HG03097 (cell line): Measurements from ENCODE around the gene ATP1B3.
"Not testable (repeated sequence)": the region's sequence is repeated elsewhere in the genome, so short reads cannot be mapped to it uniquely, and the experiment has no call there.

Experiments
- ATAC-seq: cut with Tn5 transposase; IDR thresholded peaks from one replicate; pipeline ENCODE4 v1.9.1; 2021; ENCODE audit not compliant: unreplicated experiment, low FRiP score

ATP1B3 gene

DNA sequence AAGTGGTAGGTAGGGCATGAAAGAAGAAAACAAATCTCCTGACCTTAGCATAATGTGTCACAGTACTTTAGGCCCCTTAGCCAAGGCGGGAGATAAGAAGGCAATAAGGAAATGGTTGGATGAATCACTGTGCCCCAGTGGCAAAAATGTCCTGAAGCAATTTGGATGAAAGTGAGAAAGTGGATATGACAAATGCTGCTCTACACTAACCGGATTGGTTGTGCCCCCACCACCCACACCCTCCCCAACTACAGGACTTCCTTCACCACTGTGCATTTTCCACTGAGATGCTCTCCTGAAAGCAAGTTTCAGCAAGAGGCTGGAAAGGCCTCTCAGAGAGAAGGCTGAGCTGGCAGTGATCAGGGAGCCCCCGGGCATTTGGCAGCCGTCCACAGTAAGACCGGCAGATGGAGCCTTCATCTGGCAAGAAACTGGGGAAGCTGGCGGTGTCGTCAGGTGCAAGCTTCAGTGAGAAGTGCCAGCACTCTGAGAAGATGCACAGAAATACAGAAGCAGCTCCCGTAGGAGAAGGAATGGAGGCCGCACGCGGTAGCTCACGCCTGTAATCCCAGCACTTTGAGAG is 63.8 kb downstream of the ATP1B3 start:
- ATAC-seq, result no peak

DNA sequence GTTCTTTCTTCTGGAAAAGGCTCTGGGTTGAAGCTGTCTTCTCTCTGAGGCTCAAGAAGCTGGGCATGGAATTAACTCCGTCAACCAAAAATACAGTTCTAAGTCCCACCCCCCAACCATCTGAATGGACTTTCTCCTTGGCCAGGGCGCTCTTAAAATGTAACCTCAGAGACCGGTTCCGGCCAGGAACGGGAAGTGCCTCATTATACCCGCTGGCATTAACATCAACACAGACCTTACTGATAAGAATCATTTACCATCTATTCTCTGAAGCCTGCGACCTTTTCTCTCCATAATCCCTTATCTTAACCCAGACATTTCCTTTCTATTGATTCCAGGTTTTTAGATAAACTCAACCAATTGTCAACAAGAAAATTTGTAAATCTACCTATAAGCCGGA is 64.7 kb downstream of the ATP1B3 start:
- ATAC-seq, result no peak

DNA sequence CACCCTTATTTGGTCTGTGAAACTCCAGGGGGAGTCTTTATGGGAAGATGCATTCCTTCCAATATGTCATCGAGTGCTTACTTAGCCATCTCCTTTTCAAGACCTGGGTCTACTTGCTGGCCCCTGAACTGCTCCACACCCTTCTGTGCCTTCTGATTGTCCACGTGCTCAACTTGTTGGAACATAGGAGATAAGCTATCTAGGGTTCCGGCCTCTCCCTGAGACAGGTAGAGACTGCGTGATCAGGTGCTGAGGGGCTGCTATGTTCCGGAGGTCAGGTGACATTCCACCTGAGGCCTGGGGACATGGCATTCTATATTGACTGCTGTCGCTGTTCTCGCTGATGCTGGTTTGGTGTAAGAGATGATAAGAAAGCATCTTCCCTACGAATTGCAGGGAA is 65.6 kb downstream of the ATP1B3 start:
- ATAC-seq, result no peak

DNA sequence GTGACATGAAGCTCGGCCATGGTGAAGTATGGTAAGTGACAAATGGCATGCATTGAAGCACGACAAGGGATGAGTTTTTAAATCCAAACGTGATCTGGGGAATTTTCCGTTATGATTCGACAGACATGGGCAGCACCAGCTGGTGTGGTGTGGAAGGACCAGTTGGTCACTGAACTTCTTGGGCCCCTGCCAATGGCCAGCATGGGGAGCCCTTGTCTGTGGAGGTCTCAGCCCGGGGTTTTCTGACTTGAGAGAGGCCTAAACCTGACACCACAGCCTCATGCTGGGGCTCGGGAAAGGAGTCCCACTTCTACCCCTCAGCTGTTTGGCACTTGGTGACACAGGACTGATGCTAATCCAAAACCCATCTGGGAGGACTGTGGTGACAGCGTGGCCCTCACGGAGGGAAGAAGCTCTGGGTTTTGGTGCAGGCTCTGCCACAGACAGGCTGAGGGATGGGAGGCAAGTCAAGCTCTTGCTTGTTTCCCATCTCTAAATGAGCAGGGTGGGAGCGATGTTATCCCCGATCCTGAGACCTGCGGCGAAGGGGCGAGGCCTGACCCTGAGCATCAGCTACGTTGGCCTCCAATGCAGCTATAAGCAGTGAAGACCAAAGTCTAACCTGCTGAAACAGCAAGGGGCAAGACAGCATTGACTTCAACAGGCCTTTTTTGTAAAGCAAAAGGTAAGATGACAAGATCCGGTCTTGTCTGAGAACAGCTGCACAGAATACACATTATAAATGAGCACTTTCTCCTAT is 69.5 kb downstream of the ATP1B3 start:
- no peak for ATAC-seq

DNA sequence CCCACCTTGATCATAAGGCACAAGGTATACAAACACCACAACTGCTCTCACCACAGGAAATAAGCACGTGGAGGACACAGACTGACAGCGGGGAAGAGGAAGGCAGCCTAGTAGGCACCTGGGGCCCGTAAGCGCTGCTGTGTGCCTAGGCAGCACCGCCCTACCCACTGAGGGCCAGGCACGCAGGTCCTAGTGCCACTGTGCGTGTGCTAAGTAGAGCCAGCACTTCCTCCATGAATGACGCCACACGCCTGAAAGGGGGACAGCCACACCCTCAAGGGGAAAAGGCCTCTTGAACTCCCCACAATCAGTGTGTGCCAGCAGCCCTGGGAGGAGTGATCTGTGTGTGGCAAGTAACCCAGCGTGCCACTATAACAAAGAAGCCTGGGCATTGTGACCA is 73.0 kb downstream of the ATP1B3 start:
- ATAC-seq, result no peak

DNA sequence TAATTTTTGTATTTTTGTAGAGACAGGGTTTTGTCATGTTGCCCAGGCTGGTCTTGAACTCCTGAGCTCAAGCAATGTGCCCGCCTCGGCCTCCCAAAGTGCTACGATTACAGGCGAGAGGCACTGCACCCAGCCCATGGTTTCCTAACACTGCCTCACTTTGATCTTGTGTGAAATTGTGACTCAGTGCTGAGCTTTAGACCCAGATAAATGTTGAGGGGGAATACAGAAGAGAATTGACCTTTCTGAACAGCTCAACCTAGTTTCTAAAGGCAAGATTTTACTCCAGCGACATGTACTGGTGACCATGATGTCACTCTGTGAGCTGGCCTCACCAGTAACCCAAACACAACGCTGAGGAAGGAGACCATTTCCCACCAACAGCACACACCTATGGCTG is 73.5 kb downstream of the ATP1B3 start:
- ATAC-seq, result no peak

DNA sequence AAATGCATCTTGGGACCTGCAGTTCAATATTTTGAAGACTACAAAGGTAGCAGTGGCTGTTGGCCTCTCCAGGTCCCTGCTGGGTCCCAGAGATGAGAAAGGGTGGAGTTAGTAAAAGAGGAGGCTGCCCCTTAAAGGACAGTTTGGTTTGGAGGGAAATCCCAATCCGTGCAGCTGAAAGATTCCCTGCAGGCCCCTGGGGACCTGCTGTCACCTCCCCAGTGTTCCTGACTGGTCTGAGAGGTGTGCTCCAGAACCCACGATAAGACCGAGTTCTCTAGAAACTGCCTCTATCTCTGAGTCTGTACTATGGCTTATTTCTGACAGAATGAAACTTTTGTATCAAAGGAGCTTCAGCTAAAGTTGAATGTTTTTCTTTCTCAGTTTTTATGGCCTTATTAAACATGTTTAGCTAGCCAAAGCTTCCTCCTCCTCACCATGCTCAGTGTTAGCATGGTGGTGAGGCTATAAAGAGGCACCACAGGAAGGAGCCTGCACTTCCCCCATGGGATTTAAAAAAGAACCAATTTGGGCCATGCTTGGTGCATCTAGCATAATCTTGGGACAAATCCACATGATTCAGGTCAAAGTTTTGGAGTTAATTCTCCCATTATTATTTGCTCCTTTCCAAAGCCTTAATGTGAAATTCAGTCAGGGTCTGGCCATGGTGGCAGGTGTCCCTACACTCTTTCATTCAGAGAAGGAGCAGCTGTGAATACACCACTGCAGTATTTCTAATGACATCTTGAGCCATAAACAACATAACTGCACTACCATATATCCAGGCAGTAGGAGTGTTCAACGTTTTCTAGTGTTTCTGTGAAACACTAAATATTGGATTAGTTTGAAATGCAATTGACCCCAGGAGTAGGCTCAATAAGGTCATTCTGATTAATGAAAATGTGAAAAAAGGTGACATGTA is 74.4 kb downstream of the ATP1B3 start:
- no peak for ATAC-seq

DNA sequence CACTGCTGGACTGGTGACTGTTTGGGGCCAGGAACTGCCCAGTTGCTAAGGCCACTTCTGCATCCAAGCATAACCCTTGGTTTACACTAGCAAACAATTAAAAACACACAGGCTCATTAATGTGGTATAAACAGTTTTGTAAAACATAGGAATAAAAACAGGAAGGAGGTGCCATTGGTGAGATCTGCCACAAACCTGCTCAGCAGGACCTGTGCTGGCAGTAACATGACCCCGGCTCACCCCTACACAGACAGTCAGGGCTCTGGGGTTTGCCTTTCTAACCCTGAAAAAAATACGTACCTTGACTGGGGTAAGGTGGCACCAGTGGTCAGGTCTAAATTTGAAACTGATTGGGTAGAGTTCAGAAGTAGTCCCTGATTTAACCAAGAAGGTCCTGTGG is 76.2 kb downstream of the ATP1B3 start:
- no peak for ATAC-seq

DNA sequence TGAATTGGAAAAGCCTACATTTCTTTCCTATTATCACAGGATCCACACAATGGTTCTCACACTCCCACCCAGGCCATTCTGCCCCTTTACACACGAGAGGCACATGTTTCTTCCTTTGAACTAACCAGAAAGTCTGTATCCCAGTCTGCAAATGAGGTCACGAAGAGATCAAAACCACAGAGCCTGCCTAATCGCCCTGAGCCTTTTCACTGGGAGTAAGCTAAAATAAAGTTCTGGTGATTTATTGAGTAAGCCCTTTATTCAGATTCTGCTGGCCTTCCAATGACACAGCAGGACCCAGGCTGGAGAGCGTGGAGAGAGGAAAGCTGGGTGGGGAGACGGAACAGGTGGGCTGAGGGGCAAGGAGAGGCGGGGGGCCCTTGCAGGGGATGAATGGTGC is 78.7 kb downstream of the ATP1B3 start:
- ATAC-seq, result no peak

DNA sequence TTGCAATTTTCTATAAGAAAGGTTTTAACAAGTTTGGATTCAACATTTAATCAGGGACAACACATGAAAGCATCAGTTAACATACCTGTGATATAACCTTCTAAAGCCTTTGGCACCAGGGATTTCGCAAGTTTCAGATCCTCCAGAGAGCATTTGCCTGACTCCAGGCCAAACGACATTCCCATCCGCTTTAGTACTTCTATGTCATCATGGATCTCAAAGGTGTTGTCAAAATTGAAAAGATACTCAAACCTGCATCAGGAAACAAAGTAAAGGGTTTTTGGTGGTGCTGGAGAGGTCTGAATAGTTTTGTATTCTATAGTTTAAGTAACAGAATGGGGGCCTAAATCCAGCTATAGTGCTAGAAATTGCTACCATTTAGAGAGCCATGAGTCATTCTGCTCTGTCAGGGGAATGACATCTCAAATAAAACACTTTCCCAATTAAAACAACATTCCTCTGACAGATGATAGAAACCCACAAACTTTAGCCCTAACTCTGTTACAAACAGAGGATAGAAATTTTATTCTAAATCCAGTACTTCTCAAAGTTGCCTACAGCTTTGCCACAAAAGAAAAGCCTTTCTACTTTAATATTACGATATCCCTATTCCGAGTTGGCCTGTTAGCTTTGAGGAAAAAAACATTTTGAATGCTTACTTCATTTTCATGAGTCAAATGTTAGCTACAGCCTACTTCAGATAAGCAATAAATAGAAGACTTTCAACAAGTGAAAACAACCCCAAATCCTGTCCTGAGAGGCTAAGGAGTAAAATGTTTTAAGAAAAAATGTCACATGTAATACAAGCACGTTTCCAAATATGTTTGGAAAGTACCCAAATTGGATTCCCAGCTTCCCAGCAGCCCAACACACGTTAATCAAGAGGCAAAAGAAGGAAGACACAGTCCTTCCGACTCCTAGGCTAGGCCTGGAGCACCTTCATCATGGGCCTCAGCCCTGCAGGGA is 83.4 kb downstream of the ATP1B3 start:
- no peak for ATAC-seq

DNA sequence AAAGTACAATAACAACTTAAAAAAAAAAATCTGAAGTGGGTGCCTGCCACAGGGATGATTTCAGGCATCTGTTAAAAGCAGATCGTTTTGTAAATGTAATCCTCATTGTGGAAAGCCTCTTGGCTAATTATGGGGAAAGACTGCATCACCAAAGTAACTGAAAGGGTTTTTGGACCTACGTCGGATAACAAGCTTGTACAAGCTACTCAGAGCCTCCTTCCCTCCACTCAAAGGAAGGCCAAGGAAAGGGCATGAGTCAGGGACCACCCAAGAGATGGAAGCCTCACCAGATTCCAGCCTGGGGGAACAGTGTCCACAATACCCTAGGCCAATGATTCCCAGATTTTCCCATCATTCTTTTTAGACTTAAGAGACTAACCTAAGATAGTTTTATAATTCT is 84.3 kb downstream of the ATP1B3 start:
- ATAC-seq, result no peak

DNA sequence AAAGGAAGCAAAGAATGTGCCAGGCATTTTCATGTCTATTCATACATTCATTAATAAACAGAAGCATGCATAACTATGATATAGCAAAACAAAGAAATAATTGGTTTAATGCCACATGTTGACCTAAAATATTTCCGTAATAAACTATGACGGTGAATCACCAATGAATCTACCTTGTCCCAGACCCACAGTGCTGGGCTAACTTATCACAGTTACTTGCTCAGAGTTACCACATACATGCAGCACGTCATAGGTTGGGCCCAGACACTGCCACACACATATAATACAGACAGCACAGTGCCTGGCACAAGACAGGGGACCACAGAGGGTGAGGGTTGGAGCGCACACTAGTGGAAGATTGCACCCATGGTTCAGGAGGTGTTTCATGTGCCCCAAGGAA is 86.9 kb downstream of the ATP1B3 start:
- no peak for ATAC-seq

DNA sequence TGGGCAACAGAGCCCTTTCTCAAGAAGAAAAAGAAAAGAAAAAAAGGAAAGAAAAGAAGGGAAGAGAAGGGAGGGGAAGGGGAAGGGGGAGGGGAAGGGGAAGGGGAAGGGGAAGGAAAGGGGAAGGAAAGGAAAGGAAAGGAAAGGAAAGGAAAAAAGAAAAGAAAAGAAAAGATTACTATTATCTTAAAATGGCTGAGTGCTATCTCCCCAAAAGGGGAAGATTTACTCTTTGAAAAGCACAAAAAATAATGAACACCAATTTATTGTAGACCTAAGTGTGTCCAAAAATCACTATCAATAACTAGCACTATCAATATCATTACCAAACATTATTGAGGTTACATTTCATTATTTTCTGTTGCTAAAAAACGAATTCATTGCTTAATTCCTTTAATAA is 89.0 kb downstream of the ATP1B3 start:
- ATAC-seq, result no peak

DNA sequence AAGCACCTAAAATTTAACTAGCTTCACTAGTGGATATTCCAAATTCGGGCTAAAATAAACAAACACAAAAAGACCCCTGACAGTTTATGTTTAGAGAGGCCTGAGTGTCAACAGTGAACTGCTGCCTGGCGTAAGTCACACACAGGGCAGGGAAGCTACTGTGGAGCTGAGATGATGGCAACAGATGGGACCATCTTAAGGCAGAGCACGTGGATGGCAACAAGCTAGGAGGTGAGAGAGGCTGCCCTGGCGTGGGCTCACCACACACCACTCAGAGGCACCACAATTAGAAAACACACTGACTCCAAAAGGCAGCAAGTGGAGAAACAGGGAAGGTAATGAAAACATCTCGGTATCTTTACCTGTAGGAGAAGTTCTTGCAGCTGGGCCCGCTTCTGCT is 93.3 kb downstream of the ATP1B3 start:
- no peak for ATAC-seq

DNA sequence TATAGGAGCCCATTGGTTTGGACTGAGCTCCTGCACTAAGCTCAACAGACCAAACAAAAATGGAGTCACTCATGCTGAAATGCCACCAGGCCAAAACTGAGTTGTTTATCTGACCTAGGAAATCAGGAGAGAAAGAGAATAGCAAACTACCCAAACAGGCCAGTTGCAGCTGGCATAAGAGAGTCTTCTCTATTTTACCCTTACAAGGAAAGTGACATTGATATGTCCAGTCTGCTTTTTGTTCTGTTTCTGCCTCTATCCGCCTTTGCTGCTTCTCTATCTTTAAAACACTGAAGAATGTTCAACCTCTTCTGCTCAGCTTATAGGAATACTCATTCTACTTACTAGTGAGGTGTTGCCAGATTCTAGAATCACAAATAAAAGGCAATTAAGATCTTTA is 95.1 kb downstream of the ATP1B3 start:
- no peak for ATAC-seq

DNA sequence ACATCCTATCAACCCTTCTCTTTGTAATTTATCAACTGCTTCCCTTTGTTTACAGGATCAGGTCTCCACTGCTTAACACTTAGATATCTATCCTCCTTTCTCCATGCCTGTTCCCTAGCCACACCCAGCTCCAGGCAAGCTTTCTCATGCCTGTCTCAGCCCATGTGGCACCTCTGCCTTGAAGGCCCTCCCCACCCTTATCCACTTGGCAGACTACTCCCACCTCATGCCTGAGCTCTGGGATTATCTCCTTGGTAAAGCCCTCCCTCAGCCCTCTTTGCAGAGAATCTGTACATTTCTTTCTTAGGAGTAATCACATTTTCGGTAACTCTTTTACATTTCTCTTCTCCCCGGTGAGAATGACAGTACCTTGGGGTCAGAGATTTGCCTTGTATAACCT is 96.0 kb downstream of the ATP1B3 start:
- ATAC-seq, result no peak

DNA sequence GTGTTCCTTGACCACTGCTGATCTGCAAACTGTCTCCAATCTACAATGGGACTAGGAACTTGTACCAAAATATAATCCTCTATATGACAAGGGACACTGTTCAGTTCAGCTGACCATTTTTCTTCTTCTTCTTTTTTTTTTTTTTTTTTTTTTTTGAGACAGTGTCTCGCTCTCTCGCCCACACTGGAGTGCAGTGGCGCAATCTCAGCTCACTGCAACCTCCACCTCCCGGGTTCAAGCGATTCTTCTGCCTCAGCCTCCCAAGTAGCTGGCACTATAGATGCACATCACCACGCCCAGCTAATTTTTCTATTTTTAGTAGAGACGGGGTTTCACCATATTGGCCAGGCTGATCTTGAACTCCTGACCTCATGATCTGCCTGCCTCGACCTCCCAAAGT is 98.3 kb downstream of the ATP1B3 start:
- not testable (repeated sequence) for ATAC-seq
